ENCODE measurements around the gene RNF8. TPM values are rescaled to one million over a fixed set of nuclear protein-coding genes. Genes with fewer than 3 reads are reported as not detected.
"Not testable (repeated sequence)": the region's sequence is repeated elsewhere in the genome, so short reads cannot be mapped to it uniquely, and the experiment has no call there.

Gene RNF8
- total and polyA plus RNA-seq, 2 donors (not counting 3 experiments of a cell fraction or from before 2014, with no cell fraction given), result 16.6 to 27.3 TPM

DNA sequence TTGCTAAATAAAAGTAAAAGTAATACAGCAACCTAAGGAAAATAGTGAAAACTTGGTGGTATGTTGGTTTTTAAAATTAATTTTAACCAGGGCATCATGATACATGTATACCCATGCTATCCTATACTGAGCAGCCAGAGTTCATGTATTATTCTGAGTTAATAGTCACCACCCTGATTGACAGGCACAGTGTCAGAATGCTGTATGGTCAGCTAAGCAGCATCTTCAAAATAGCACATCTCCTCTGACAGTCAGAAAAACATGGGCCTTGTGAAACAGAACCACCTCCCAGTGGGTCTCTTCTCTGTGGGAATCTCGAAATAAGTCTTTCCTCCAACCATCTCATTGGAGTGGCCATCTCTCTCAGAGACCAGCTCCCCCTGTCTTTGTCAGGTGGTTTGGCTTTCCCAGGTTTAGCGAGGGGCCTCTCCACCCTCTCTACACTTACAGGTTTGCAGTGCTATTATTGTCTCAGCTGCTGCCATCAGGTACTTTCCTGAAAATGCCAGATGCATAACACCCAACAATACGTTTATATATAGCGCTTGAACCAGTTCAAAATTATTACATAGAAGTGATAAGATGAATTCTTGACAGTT lies 47.1 kb upstream of the RNF8 start:
- intact Hi-C loops (cut with micrococcal nuclease) (no loop called here), dilution Hi-C loops (cut with MboI; ENCODE audit: extremely low pct_ligation_motif_present, low sequenced_read_pairs) (no loop called here)
- FAIRE-seq (no peak), DNase-seq (ENCODE audit: low read depth, low spot score) (no peak)
- Histone ChIP-seq H3K4me2 (ENCODE audit: insufficient read depth, low read length) (no peak overlapping the region), H3K4me3 (replicated peaks in 1 of 3; ENCODE audit: insufficient read depth in 1 of 3, low read depth in 1 of 3, low read length in 3 of 3) (no peak overlapping the region), H3K27me3 (ENCODE audit: control insufficient read depth in 2 of 2, insufficient read depth in 2 of 2, low read length in 2 of 2) (no peaks in the 10 kb centered on the region), H2AFZ (ENCODE audit: low read depth, low read length) (no peak overlapping the region), H3K9me3 (replicated peaks; ENCODE audit: control insufficient read depth, insufficient read depth, low read length) (no peaks in the 10 kb centered on the region), H3K4me1 (ENCODE audit: control insufficient read depth, extremely low read depth, insufficient read depth, low read length) (peaks cover 8% of the 10 kb centered on the region), H3K79me2 (ENCODE audit: control insufficient read depth, insufficient read depth, low read length) (no peaks in the 10 kb centered on the region), H3K9me1 (replicated peaks; ENCODE audit: control insufficient read depth, extremely low read depth, insufficient read depth, low read length) (no peaks in the 10 kb centered on the region), H4K20me1 (replicated peaks; ENCODE audit: control insufficient read depth, extremely low read depth, insufficient read depth, low read length) (no peaks in the 10 kb centered on the region), H3K9ac (replicated peaks; ENCODE audit: extremely low read depth, insufficient read depth, low read length) (no peak overlapping the region), H3K27ac (ENCODE audit: insufficient read depth, low read depth, low read length) (no peak overlapping the region), H3K36me3 (ENCODE audit: control insufficient read depth in 2 of 2, extremely low read depth in 1 of 2, insufficient read depth in 2 of 2, low read length in 2 of 2) (peaks cover 5 to 17% of the 10 kb centered on the region in 2 experiments)
- POLR2A ChIA-PET, result no interaction called here
- CTCF ChIA-PET, result interaction anchor here (1.0 to 2.1 kb wide), 4 partner anchors 8 to 14 kb away, joined by 3 to 11 read pairs (median 4); no protein-coding TSS in a partner anchor
- no TSS peak for BruUV-seq (replicated peaks)
- TF ChIP-seq, protein P1, sequence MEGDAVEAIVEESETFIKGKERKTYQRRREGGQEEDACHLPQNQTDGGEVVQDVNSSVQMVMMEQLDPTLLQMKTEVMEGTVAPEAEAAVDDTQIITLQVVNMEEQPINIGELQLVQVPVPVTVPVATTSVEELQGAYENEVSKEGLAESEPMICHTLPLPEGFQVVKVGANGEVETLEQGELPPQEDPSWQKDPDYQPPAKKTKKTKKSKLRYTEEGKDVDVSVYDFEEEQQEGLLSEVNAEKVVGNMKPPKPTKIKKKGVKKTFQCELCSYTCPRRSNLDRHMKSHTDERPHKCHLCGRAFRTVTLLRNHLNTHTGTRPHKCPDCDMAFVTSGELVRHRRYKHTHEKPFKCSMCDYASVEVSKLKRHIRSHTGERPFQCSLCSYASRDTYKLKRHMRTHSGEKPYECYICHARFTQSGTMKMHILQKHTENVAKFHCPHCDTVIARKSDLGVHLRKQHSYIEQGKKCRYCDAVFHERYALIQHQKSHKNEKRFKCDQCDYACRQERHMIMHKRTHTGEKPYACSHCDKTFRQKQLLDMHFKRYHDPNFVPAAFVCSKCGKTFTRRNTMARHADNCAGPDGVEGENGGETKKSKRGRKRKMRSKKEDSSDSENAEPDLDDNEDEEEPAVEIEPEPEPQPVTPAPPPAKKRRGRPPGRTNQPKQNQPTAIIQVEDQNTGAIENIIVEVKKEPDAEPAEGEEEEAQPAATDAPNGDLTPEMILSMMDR (IDR thresholded peaks at IDR 0.05; ENCODE audit: extremely low read depth in 1 of 2, insufficient read depth in 1 of 2, low read depth in 1 of 2, low read length in 2 of 2), result no peak
- no peak for TF ChIP-seq GATA2 (IDR thresholded peaks at IDR 0.05; ENCODE audit: insufficient read depth, insufficient read length, low read depth, low read length)
- TF ChIP-seq, protein P2, sequence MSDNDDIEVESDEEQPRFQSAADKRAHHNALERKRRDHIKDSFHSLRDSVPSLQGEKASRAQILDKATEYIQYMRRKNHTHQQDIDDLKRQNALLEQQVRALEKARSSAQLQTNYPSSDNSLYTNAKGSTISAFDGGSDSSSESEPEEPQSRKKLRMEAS (IDR thresholded peaks at IDR 0.05; ENCODE audit: insufficient read depth, insufficient read length), result no peak
- no peak for TF ChIP-seq EZH2 (IDR thresholded peaks at IDR 0.05; ENCODE audit: borderline replicate concordance, low read depth, low read length, severe bottlenecking)
- no peak for TF ChIP-seq POLR2AphosphoS5 (IDR thresholded peaks at IDR 0.05; ENCODE audit: insufficient read depth, low read depth, low read length)
- no peak for TF ChIP-seq POLR2A (IDR thresholded peaks at IDR 0.05; ENCODE audit: low read depth, low read length)
- TF ChIP-seq FOS (IDR thresholded peaks at IDR 0.05; ENCODE audit: borderline replicate concordance, insufficient read depth, low read length), result no peak
- no peak for TF ChIP-seq MYC (IDR thresholded peaks at IDR 0.05; ENCODE audit: low read depth, low read length)

DNA sequence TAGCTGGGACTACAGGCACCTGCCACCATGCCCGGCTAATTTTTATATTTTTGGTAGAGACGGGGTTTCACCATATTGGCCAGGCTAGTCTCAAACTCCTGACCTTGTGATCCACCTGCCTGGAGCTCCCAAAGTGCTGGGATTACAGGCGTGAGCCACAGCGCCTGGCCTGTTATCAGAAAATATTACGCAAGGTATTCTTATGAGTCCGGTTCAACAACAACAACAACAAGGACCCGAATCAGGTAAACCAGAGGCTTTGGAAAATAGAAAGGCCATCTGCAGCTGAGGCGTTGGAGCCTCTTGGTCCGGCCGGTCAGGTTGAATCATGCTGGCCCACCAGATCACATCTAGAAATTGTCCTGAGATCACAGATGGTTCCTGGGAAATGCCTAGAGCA lies 46.3 kb upstream of the RNF8 start:
- H3K4me1 ChIP-seq (ENCODE audit: control insufficient read depth, extremely low read depth, insufficient read depth, low read length); H3K9me3 ChIP-seq (replicated peaks; ENCODE audit: control insufficient read depth, insufficient read depth, low read length); H3K4me2 ChIP-seq (ENCODE audit: insufficient read depth, low read length); H3K9me1 ChIP-seq (replicated peaks; ENCODE audit: control insufficient read depth, extremely low read depth, insufficient read depth, low read length); H3K4me3 ChIP-seq (replicated peaks in 1 of 3; ENCODE audit: insufficient read depth in 1 of 3, low read depth in 1 of 3, low read length in 3 of 3); dilution Hi-C loops (cut with MboI; ENCODE audit: extremely low pct_ligation_motif_present, low sequenced_read_pairs); H4K20me1 ChIP-seq (replicated peaks; ENCODE audit: control insufficient read depth, extremely low read depth, insufficient read depth, low read length); H3K9ac ChIP-seq (replicated peaks; ENCODE audit: extremely low read depth, insufficient read depth, low read length); DNase-seq (ENCODE audit: low read depth, low spot score); H2AFZ ChIP-seq (ENCODE audit: low read depth, low read length); BruUV-seq (replicated peaks); FAIRE-seq; POLR2A ChIA-PET; intact Hi-C loops (cut with micrococcal nuclease); H3K27me3 ChIP-seq (ENCODE audit: control insufficient read depth in 2 of 2, insufficient read depth in 2 of 2, low read length in 2 of 2); H3K27ac ChIP-seq (ENCODE audit: insufficient read depth, low read depth, low read length); H3K79me2 ChIP-seq (ENCODE audit: control insufficient read depth, insufficient read depth, low read length): not testable (repeated sequence)
- CTCF ChIA-PET, result interaction anchor here (0.7 to 2.1 kb wide), 3 partner anchors 13 to 22 kb away, joined by 3 to 6 read pairs (median 4); no protein-coding TSS in a partner anchor
- peaks cover 5 to 14% of the 10 kb centered on the region in 2 experiments for H3K36me3 ChIP-seq (ENCODE audit: control insufficient read depth in 2 of 2, extremely low read depth in 1 of 2, insufficient read depth in 2 of 2, low read length in 2 of 2)
